Cardiac fibroblast (primary cell): ENCODE data around the gene BEST4.

Experiments used
- DNase-seq, 2 donors: peaks; one replicate each; pipeline versions ENCODE4 v3.0.0 to v3.0.0-alpha.2; 2010; ENCODE audit warnings: low read depth in 2 of 2
- H3K4me3 ChIP-seq, 2 donors: replicated peaks in 1 of 2; 1 replicate in 1 of 2; 2 replicates in 1 of 2; pipeline ENCODE4 v1.5.1; 2011; ENCODE audit warnings: low read depth in 2 of 2, low read length in 2 of 2, mild to moderate bottlenecking in 2 of 2, moderate library complexity in 1 of 2
- TF ChIP-seq, protein P1 (sequence below): IDR thresholded peaks from one replicate; pipeline ENCODE4 v1.5.1; 2011; ENCODE audit warnings: low read depth, mild to moderate bottlenecking, low read length, inconsistent platforms

The BEST4 gene

DNA sequence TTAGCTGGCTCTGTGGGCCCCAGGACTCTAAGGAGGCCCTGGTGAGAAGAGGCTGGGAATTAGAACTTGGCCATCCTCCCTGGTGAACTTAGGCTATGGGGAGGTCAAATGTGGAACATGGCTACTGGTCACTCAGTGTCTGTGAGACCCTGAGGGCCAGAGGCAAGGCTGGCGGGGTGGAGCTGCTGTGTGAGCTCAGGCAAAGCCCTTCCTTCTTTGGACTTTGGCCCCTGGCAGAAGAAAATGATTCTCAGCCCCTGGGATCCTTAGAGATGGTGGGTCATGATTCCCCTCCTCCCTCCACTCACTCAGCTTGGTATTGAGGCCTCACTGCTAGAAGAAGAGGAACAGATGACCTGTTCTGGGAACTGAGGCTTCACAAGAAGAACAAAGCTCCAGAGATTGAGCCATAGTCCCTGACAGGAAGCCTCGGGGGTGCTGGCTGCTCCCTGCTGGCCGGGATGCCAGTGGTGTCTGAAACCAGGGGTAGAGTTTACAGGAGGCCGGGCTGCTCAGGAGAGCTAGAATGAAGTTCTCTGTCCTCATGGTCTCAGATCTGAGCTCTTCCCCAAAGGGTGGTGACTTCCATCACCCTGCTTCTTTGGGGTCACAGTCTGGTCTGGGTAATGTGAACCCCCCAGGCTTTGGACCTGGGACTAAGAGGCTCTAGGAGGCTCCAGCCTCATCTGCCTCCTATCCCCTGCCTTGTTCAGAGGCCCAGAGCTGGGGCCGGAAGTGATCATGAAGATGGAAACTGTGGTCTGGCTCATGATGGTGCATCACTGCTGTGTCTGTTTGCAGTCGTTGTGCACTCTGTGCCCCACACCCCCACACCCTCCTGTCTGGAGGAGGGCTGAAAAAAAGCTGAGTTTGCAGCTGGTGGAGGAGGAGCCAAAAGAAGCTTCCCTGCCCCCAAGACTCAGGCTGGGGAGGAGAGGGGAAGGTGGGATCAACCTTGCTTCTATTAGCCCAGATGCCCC, 21.3 kb upstream of the BEST4 start:
- peak overlapping the region; percentile 53 to 57 for H3K4me3 ChIP-seq
- peak; percentile 81 to 85 for DNase-seq
- TF ChIP-seq, protein P1, sequence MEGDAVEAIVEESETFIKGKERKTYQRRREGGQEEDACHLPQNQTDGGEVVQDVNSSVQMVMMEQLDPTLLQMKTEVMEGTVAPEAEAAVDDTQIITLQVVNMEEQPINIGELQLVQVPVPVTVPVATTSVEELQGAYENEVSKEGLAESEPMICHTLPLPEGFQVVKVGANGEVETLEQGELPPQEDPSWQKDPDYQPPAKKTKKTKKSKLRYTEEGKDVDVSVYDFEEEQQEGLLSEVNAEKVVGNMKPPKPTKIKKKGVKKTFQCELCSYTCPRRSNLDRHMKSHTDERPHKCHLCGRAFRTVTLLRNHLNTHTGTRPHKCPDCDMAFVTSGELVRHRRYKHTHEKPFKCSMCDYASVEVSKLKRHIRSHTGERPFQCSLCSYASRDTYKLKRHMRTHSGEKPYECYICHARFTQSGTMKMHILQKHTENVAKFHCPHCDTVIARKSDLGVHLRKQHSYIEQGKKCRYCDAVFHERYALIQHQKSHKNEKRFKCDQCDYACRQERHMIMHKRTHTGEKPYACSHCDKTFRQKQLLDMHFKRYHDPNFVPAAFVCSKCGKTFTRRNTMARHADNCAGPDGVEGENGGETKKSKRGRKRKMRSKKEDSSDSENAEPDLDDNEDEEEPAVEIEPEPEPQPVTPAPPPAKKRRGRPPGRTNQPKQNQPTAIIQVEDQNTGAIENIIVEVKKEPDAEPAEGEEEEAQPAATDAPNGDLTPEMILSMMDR = peak; percentile 20

DNA sequence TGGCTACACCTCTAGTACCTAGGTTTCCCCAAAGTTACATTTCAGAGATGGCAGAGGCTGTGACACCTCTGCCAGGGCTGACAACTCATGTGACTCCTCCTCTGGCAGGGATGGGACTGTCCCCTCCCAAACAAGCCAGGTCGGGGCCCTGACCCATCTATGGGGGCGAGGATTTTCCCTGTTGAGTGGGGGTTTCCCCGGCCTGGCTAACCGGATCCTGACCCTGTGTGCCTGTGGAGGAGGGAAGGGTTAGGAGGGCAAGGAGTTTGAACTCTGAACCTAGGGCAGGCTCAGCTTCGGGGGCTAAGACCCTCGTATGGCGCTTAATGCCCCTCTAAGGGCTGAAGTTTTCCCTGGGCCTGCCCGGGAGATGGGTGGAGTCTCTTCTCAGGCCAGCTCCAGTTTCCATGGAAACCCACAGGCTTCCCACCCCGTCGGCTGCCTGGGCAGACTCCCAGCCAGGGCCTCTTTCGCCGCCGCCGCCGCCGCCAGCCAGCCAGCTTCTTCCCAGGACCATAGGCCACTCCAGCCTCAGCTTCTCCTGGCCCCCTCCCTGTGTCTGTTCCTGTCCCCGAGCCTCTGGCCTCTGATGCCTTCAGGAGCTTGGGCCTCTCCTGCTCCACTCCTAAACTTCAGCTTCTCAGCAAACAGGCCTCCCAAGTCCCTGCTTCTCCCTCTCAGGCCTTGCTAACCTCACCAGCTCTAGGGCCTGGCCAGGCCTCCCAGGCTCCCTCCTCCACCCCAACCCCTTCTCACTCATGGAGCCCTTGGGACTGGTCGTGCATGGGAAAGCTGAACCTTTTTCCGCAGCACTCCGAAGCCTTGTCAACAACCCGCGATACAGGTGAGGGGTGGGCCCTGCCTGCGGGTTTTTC, 20.3 kb upstream of the BEST4 start, which contains the start of gene BTBD19:
BTBD19 (plus strand) TSS at position 461 of the 875 bp plus-strand sequence; CDS start at position 759, 298 bp downstream.
- peak; percentile 95 to 98 for DNase-seq
- peak within 1 kb of the TSS; percentile 53 to 57 for H3K4me3 ChIP-seq
- TF ChIP-seq, protein P1 = no peak

DNA sequence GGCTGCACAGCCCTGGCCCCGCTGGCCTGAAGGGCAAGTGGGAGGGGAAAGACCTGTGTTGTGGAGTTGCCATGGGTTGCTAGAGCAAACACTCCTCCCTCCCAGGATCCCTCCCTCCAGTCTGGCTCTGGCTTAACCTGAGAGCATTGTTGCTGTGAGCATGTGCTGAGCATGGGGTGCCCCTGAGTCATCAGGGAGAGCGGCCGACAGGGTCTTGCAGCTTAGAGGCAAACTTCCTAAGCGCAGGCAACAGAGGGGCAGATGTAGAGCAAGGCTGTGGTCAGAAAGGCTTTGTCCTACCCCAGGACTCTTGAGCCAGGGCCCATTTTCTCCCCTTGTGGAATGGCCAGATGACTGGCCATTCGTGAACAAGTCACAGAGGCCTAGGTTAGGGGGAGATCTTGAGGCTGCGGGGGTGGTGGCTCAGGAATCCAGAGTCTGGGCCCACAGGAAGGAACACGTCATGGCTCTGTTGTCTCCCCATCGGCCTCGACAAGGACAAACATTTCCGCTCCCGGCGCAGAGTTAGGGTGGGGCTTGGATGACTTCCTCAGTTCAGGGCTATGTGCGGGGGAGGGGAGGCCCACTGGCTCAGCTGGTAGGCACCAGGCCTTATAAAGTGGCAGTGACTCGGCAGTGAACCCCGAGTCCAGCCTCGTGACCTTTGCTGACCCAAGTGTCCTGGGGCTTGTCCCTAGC, 19.5 kb upstream of the BEST4 start:
- peak overlapping the region in 1 of 2 donors; percentile 57 for H3K4me3 ChIP-seq
- TF ChIP-seq, protein P1 = no peak
- DNase-seq = peak; percentile 100

DNA sequence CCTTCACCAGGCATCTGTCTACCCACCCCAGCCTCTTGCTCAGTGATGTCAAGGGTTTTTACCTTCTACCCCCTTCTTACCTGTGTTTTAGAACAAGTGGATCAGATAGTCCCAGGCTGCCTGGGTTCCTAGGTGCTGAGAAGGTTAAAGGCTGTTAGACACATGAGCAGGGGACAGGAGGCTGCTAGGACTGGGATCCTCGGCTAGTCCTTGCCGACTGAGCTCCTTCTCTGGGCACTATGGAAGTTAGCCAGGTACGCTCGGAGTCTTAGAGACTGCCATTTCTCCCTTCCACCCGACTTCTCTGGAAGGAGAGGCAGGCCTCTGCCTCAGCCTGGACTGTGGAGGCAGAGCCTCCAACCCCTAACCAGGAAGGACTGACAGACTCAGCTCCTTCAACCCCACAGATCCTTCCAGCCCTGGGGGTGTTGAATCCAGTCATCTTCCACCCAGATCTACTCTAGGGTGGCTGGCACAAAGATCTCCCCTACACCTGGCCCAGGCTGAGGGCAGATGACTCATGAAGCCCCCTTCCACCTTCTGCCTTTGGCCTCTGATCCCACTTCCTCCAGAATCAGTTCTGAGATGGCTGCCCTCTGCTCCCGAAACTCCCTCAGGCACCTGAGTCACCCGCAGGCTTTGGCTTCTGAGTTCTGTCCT, 18.9 kb upstream of the BEST4 start, which contains the start of gene DYNLT4:
DYNLT4 (minus strand) TSS at position 648 of the 660 bp plus-strand sequence. CDS start 683 bp downstream, outside the sequence.
- no peak for DNase-seq
- H3K4me3 ChIP-seq = peak within 1 kb of the TSS in 1 of 2 donors; percentile 57

DNA sequence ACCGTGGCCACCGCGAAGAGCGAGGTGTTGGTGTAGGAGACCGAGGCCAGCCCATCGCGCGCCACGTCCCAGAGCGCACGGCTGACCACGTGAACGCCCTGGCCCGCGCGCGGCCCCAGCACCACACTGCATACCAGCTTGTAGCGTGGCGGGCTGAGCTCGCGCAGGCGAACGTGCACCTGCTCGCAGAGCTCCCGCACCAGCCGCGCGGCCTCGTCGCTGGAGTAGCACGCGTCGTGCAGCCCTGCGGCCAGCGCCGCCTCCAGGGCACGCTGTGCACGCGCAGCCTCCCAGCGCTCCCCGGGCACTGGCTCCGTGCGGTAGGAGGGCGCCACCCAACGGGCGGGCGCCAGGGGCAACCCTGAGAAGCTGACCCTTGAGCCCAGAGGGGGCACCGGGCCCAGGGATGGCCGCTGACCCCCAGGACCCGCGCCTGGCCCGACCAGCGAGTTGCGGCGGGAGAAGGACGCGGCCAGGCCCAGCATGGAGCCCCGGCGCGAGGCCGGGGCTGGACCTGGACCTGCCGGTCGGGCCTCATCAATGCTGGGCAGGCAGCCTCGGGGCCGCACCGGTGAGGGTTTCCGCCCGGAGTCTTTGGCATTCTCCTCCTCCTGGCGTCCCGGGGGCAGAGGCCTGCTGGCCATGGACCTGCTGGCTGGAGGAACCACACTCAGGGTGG, 18.2 kb upstream of the BEST4 start:
- DNase-seq = no peak
- H3K4me3 ChIP-seq = peak overlapping the region in 1 of 2 donors; percentile 10

More for the DNA sequence above, 18.9 kb upstream of the BEST4 start, which contains the start of gene DYNLT4:
- TF ChIP-seq, protein P1 = no peak

More for the DNA sequence above, 18.2 kb upstream of the BEST4 start:
- TF ChIP-seq, protein P1 = no peak
